COLO668 (cell line): ENCODE data around the gene TNIK.
"Not testable (repeated sequence)": the region's sequence is repeated elsewhere in the genome, so short reads cannot be mapped to it uniquely, and the experiment has no call there.

Experiments used
- DNase-seq: peaks from one replicate; lab custom pipeline; 2025; ENCODE audit not compliant: unreplicated experiment; lab: John Stamatoyannopoulos, UW

Gene TNIK

DNA sequence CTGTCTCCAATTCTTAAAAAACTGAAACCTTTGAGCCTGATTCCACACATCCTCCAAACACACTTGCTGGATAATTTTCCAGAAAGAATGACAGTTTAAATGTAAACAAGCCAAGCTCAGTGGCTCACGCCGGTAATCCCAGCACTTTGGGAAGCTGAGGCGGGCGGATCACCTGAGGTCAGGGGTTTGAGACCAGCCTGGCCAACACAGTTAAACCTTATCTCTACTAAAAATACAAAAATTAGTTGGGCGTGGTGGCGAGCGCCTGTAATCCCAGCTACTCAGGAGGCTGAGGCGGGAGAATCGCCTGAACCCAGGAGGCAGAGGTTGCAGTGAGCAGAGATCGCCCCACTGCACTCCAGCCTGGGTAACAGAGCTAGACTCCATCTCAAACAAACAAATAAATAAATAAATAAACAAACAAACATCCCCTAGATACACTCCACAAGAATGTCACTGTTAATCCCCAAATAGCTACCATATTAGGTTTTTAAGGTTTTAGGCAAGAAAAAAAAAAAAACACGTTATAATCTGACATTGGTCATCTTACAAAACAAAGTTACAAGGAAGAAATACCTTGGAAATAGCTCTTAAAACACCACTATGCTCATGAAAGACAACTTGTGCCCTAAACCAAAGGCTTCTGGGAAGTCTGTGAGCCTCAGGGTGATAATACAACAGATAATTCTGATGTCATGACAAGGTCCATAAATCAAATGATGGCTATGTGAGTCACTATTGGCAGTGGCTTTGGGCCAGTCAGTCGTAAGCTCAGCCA is 13.2 kb downstream of the TNIK start:
- no peak for DNase-seq

DNA sequence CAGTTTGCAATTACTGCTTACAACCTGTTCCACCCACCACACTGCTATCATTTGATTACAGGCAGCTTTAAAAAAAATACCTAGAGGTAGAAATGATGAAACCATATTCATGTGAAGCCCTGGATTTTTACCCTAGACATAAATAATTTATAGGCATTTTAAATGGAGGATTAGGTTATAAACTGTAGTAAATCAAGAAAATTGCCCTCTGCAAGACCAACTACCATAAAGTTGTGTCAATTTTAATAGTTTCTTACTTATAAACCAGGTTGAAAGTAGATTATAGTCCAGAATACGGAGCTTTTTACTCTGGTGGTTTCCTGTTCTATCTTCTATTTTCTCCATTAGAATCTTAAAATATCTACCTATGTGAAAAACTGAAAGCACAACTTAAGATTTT is 13.9 kb downstream of the TNIK start:
- DNase-seq, result no peak

DNA sequence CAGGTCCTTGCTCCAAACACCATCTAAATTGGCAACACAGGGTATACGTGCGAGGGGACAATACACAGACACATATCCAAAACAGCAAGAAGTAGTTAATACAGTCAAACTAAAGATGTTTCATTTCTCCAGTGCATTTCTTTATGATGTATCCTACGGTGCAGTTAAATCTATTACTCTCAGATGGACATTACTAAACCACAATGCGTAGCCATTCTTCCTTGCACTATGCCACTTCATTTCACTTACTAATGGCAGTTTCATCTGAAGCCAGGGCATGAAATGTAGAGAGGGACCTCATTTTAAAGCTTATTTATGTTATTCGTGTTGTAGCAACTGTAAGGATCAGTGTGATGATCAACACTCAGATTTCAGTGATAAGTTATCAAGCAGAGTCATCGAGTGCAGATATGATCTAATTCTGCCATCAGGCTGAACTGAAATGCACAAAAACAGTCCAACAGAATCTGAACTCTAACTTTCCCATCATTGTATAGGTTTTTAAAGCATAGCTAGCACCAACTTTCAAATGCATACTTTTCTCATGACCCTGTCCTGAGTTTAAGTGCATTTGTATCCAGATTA is 14.5 kb downstream of the TNIK start:
- DNase-seq, result no peak

DNA sequence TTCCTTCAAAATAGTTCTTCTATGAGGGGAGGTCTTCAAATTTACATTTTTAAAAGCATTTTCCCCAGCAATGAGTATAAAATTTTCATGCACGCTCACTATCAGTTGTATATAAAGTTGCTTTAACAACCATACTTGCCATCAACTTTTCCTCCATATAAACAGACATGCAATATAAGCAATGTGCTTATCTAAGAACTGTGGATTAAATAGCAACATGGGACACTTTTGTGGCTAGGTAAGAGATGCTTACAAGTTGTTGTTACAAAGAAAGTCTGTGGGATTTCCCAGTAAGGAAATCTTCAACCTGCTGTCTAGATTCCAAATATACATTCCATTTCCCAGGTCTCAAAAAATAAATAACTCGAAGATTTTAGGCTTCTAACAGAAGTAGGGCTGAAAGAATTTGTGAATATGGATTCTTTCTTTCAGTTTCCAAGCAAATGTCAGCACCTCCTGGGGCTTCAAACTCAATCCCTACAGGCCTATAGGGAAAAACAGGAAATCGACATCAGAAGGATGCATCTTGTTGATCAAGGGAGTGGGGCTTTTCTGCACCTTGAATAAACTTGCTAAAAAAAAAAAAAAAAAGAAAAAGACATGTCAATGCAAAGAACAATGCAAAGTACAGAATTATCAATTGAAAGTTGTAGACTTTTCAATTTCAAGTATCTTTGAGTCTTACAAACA is 16.1 kb downstream of the TNIK start:
- DNase-seq, result no peak

DNA sequence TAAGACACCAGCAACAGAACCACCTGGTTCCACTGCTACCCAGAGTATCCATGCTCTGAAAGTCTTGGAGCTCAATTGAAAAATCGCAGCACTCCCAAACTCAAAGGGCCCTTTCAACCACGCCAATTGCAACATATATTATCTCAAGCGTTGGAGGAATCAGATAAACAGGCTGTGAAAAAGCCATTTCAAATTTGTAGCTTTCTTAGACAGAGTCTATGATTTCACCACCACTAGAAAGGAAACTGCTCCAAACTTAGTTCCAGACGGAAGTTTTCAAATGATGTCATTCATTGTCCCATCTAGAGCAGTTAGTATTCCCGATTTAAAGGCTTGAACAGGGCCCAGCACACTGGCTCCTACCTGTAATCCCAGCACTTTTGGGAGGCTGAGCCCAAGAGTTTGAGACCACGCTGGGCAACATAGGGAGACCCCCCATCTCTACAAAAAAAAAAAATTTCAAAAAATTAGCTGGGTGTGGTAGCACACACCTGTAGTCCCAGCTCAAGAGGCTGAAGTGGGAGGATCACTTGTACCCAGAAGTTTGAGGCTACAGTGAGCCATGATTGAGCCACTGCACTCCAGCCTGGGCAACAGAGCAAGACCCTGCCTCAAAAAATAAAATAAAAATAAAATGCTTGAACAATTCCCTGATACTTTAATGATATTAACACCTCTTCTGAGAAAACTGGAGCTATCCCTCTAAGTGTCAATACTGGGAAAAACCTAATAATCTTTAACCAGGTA is 16.8 kb downstream of the TNIK start:
- no peak for DNase-seq

DNA sequence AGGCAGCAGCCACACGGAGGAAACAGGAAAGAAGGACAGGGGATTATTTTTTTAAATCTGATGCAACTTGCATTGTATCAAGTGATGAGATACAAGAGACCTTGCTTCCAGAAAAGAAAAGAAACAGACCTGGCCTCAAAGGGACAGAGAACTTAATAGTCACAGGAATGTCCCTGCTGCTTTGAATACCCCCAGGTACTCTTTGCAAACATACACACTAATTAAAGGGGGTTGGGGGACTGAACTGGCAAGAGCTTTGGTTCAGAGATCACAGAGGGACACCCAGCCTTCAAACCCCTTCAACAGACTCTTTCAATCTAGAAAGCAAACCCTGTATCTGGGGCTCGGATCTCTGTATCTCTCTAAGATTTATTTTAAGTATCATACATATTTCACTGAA is 18.0 kb downstream of the TNIK start:
- no peak for DNase-seq

DNA sequence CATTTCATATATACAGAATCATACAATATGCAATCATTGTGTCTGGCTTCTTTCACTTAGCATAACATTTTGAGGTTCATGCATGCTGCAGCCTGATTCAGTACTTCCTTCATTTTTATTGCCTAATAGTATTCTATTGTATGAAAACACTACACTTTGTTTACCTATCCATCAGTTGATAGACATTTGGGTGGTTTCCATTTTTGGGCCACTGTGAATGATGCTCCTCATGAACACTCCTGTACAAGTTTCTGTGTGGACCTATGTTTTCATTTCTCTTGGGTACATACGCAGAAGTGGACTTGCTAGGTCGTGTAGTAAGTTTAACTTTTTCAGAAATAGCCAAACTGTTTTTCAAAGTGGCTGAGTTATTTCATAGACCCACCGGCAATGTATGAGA is 18.8 kb downstream of the TNIK start:
- DNase-seq, result no peak

DNA sequence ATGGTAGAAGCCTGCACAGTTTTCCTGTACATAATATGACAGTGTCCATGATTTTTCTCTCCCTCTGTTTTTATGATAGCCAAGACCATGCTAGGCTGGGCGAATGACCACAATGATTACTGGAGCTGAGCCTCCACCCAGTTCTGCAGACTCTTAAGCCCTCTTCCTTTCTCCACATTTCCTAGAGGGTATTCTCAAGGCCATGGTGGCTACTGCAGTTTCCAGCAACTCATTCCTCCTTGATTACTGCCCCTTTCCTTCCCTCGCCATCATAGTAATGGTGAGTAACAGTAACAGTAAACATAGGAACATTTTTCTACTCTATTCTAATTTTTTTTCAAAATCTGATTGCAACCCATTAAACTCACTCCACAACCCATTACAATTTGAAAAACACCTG is 20.2 kb downstream of the TNIK start:
- DNase-seq, result no peak

DNA sequence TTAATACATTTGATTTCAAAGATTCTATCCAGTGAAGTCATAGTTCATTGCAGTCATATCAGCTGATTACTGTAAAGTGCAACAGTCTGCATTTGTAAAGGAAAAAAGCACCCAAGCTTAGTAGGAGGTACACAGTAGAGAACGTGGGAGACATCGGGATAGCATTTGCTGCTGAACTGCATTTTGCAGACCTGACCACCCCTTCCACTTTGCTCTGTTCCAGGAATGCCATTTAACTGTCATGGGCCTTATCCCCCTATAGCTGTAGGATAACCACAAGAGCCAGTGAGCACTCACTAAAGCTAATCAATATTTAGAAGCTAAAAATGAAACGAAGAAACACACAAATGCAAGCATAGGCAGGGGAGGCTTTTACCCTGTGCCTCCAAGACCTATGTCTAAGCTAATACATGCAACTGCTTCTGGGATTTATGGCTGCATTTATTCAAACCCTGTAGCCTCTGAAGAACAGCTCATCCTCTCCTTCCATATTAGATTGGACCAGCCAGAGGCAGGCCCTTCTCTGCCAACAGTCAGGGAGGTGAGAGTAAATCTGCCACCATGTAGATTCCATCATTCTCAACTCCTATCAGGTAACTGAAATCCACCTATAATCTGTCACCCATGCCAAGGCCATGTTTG is 23.0 kb downstream of the TNIK start:
- no peak for DNase-seq

DNA sequence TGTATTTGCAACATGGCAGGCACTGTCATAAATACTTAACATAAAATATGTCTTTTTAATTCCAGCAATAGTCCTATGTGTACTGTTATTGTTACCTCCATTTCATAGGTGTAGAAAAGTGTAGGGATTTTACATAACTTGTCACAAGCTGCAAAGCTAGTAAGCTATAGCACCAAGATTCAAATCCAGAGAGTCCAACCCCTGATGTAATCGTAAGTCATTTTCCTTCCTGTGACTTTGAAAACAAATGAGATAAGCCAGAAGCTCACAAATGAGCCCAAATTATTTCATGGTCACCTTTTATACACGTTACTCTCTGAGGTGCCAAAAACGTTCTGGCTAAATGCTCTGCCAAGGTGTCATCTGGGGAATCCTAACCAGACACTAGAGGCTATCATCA is 23.8 kb downstream of the TNIK start:
- no peak for DNase-seq

DNA sequence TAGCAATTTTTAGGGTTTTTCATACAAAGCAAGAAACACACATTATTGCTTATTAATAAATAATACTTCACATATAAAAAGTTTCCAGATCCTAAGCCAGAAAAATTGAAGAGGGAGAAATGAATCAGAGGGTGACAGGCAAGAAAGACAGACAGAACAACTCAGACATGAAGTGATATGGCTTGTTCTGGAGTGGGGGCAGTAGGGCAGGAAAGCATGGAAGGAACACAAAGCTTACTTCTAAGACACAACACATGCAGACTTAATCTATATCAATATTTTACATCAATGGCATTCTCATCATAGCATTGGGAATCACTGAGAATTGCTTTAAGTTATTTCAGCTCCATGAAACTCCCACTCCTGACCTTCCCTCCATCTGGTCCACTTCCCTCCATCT is 24.4 kb downstream of the TNIK start:
- no peak for DNase-seq

DNA sequence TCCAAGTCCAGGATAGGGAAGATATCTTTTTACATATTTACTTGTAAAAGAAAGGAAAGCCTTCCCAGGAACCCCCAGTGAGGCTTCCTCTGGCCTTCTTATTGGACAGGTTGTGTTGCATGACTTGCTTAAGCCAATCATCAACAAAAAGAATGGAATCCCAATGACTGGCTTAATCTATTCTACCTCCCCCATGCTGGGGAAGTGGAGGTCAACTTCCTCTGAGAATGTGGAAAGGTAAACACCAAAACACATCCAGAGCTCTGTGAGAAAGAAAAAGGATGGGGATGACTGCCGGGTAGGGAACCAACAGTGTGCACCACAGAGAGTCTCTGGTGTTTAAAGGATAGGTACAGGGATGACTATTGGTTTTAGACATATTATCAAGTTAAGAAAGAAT is 25.1 kb downstream of the TNIK start:
- DNase-seq, result no peak

DNA sequence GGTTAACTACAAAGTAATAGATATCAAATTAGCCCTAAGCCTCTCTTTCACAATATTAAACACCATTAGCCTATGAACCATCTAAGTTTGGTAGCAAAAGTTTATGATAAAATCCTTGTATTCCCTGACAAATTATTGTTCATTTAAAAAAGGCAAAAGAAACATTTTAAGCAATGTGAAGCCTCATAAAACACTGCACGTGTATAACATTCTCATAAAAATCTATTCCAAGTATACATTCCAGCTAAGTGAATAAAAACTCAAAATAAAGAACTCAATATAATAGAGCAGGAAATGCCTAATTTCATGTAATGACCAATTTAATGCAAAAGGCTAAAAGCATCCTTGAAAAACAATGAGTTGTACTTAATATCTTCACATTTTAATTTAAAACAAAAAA is 27.7 kb downstream of the TNIK start:
- DNase-seq, result no peak

DNA sequence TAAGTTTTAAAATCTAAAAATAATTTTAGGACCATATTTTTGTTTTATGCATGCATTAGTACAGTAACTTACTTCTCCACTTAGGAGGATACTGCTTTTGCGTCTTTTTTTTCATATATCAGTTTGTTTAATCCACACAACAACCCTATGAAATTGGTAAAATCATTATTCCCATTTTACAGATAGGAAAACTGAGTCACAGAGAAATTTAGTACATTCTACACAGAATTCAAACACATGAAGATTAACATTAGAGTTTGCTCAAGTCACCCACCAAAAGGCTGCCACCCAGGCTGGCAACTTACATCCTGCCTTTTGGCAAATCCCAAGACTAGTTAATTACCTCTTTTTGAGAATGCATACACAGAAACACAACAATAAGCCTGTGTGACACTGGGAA is 28.7 kb downstream of the TNIK start:
- no peak for DNase-seq

DNA sequence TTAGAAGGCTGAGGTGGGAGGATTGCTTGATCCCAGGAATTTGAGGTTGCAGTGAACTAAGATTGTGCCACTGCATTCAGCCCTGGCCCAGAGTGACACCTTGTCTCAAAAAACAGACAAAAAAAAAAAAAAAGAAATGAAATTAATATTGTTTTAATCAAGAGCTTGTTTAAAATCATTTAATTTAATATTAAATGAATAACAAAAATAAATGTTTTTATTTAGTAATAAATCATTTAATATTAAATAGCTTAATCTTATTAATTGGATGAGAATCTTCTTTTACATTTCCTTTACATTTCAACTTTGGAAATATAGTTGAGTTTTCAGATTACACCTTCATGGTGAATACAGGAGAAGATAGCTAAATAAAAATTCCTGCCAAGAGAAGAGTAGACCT is 29.7 kb downstream of the TNIK start:
- DNase-seq, result no peak

DNA sequence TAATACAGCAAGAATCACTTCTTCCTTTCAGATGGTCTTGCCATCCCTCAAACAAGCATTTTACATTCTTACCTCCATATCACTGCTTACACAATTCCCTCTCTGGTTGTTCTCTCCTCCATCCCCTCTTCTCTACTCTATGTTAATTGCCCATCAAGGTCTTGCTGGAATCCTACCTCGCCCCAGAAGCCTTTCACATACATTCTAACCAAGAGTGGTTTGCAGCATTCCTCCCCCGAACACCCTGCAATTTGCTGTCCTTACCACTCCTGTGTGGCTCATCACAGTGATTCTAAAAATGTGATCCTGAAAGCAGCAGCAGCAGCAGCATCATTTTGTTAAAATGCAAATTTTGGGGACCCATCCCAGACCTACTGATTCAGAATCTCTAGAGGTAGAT is 30.6 kb downstream of the TNIK start:
- no peak for DNase-seq

DNA sequence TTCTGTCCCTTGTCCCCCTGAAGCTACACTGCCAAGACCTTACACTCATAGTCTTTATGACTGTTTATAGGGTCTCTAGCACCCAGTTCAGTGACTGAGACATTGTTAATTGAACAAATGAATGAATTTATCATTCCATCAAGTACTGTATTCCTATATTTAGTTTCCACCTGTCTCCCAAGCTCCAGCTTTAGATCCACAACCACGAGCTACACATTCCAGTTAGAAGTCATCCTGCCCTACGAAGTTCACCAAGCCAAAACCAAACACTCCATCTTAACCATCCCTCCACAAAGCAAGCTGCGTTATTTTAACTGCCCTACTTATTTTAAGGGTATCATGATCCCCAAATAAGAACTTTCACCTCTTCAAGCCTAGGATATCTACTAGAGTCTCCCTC is 31.3 kb downstream of the TNIK start:
- no peak for DNase-seq

DNA sequence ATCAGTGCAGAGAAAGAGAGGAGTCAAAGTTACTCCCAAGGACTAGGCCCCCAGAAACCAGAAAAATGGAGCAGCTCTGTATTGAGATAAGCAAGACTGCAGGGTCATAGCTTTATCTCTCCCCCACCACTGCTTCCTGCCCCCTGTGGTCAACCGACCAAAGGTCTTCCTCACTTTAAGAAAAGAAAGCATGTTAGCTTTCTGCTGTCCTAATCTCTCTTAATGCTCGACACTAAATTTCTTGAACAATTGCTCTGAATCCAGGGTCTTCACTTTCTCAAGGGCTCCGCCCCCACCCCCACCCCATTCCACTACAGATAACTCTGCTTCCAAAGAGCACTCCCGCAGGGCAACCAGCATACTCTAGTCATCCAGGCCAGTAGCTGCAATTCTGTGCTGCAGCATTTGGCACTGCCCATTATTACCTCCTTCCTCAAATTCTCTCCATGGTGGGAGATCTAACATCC is 31.9 kb downstream of the TNIK start:
- no peak for DNase-seq

DNA sequence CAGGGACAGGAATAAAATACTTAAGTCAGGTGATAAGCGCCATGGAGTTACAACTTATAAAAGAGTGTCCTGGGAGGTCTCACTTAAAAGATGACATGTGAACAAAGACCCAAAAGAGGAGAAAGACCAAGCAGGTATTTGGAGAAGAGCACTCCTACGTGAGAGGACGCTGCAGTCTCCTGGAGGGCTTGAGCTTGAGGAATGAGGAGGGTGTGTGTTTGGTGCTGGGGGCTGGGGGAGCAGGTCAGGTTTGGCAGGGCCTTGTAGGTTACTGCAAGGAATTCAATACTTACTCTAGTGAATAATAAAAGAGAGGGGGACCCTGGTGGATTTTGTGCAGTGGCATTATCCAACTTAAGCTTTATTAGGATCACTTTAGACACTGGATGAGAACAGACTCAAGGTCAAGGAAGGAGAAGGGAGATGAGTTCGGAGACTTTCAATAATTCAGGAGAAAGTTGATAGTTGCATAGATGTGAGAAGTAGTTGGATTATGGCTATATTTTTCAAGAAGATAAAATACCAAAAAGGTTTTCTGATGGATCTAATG is 32.4 kb downstream of the TNIK start:
- DNase-seq, result no peak

DNA sequence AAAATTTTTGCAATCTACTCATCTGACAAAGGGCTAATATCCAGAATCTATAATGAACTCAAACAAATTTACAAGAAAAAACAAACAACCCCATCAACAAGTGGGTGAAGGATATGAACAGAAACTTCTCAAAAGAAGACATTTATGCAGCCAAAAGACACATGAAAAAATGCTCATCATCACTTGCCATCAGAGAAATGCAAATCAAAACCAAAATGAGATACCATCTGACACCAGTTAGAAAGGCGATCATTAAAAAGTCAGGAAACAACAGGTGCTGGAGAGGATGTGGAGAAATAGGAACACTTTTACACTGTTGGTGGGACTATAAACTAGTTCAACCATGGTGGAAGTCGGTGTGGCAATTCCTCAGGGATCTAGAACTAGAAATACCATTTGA is 36.1 kb downstream of the TNIK start:
- not testable (repeated sequence) for DNase-seq

DNA sequence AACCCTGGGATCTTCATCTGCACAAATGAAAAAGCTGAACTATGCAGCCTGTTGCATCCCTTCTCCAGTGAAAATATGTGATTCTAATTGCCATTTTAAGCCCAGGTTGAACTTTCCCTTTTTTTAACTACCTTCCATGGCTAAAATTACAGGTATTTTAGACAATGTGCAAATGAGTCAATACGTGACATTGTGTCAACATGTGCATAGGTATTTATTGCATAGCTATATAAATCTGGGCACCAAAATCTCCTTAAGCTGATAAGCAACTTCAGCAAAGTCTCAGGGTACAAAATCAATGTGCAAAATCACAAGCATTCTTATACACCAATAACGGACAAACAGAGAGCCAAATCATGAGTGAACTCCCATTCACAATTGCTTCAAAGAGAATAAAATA is 37.4 kb downstream of the TNIK start:
- DNase-seq, result not testable (repeated sequence)
